ENCODE results near the gene TMEM245. TPM values are rescaled to one million over a fixed set of nuclear protein-coding genes. Genes with fewer than 3 reads are reported as not detected.

The TMEM245 gene
- total and polyA plus RNA-seq, 11 donors: 16.7 to 174 (median 99.6) TPM

DNA sequence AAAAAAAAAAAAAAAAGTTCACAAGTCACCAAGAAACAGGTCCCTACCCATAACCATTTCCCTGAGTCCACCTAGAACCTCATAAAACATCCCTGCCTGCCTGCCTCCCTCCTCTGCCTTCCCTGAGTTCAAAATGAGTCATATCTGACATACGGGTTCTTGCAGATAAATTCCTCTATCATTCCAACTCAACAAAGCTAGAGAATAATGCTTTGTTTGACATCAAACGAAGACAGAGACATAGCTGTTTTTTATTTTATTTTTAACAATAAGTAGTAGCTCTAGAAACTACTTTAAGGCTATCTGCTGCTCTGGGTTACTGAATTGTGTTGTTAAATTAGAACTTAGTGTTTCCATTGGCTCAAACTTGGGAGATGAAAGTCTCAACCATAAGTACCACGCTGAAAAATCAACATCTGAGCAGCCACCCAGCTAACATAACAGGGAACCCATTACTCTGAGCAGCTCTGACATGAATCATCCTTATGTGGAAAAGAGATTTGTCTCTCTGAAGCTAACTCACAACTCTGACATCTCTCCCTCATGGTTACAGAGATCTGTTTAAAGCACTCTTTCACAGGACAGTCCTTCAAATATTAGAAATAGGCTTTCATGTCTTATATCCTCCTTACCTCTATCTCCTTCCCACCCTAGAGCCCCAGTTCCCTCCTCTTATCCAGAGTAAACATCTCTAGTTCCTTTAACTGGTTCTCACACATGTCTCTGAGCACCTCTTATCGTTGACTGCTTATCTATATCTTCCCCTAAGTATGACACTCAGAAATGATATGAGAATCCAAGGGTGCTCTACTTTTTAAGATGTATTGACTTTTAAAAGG, 12.1 kb downstream of the TMEM245 start:
- Histone ChIP-seq H3K4me3 (peak overlapping the region in 1 of 12 donors; percentile 3), H3K9me3 (peaks cover 0 to 4% (median 0%) of the 10 kb centered on the region in 12 donors), H3K36me3 (peaks cover 0 to 30% (median 15%) of the 10 kb centered on the region in 9 donors), H3K4me1 (peaks cover 4 to 59% (median 53%) of the 10 kb centered on the region in 12 donors), H3K27me3 (no peaks in the 10 kb centered on the region), H3K27ac (peak overlapping the region; percentile 31 to 89 (median 80))
- peak; percentile 6 to 50 (median 30) for ATAC-seq
- intact Hi-C loops (cut with DNase I): no loop called here
- 24 to 32% (median 28%) methylated on average over 4 of the region's 4 CpGs for WGBS, 4 donors
- TF ChIP-seq POLR2A (IDR thresholded peaks at IDR 0.05): no peak
- TF ChIP-seq, protein P1, sequence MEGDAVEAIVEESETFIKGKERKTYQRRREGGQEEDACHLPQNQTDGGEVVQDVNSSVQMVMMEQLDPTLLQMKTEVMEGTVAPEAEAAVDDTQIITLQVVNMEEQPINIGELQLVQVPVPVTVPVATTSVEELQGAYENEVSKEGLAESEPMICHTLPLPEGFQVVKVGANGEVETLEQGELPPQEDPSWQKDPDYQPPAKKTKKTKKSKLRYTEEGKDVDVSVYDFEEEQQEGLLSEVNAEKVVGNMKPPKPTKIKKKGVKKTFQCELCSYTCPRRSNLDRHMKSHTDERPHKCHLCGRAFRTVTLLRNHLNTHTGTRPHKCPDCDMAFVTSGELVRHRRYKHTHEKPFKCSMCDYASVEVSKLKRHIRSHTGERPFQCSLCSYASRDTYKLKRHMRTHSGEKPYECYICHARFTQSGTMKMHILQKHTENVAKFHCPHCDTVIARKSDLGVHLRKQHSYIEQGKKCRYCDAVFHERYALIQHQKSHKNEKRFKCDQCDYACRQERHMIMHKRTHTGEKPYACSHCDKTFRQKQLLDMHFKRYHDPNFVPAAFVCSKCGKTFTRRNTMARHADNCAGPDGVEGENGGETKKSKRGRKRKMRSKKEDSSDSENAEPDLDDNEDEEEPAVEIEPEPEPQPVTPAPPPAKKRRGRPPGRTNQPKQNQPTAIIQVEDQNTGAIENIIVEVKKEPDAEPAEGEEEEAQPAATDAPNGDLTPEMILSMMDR (IDR thresholded peaks at IDR 0.05): no peak
- DNase-seq: no peak

- Histone ChIP-seq H3K9me3 (peaks cover 0 to 4% (median 0%) of the 10 kb centered on the region in 12 donors), H3K4me1 (peaks cover 13 to 61% (median 57%) of the 10 kb centered on the region in 12 donors), H3K36me3 (peaks cover 0 to 30% (median 15%) of the 10 kb centered on the region in 9 donors), H3K27me3 (no peaks in the 10 kb centered on the region), H3K4me3 (peak overlapping the region in 1 of 12 donors; percentile 10), H3K27ac (peak overlapping the region; percentile 11 to 88 (median 78))
- intact Hi-C loops (cut with DNase I): no loop called here
- 29 to 44% (median 33%) methylated on average over 3 of the region's 3 CpGs for WGBS, 4 donors
- ATAC-seq (peak in 1 of 4 donors; percentile 32), DNase-seq (no peak)
- TF ChIP-seq POLR2A (IDR thresholded peaks at IDR 0.05): no peak
- TF ChIP-seq, protein P1 (IDR thresholded peaks at IDR 0.05): no peak
Measured at GRCh38 chr9:109101810-109102209, 17.9 kb downstream of the TMEM245 start.

DNA sequence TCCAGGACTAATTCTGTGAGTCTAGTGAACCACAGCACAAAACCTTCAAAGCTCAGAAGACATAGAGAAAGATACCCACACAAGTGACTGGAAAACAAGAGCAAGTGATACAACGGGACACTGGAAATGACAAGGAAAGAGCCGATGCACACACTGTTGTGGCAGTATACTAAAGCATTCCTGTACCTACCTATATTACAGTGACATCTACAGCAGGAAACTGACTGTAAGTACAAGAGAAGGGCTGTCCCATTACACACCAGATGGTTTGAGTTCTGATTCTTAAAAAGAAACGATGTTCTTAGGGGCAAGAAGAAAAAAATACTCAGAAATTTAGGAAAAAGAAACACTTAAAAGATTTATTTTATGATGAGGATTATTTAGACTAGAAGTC, 18.5 kb downstream of the TMEM245 start:
- Histone ChIP-seq H3K4me1 (peaks cover 13 to 65% (median 61%) of the 10 kb centered on the region in 12 donors), H3K36me3 (peaks cover 0 to 29% (median 15%) of the 10 kb centered on the region in 9 donors), H3K27ac (peak overlapping the region; percentile 11 to 88 (median 78)), H3K9me3 (peaks cover 0 to 4% (median 0%) of the 10 kb centered on the region in 12 donors), H3K27me3 (no peaks in the 10 kb centered on the region), H3K4me3 (peak overlapping the region in 1 of 12 donors; percentile 10)
- 48 to 64% (median 62%) methylated on average over 3 of the region's 3 CpGs for WGBS, 4 donors
- ATAC-seq (no peak), DNase-seq (no peak)
- TF ChIP-seq, protein P1 (IDR thresholded peaks at IDR 0.05): no peak
- TF ChIP-seq POLR2A (IDR thresholded peaks at IDR 0.05): no peak
- intact Hi-C loops (cut with DNase I): no loop called here

DNA sequence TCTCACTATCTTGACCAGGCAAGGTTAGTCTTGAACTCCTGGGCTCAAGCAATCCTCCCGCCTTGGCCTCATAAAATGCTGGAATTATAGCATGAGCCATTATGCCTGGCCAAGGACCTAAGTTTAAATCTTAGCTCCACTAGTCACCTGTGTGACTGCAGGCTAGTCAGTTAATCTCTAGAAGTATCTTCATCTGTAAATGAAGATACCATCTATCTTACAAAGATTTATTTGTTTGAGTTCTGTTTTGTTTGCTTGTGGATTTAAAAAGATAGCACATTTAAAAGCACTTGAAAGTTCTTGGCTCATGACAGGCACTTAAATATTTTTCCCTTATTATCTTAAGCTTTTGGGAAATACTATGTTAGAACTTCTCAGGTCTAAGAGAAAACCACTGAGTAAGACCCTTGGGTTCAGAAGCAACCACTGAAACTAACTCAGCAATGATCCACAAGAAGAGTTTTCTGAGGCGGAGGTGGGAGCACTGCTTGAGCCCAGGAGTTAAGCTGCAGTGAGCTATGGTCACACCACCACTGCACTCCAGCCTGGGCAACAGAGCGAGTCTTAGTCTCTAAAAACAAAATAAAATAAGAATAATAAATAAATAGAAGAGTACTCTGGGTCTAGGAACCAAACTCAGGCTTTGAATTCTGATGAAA, 19.1 kb downstream of the TMEM245 start:
- peak overlapping the region in 10 of 12 donors; percentile 11 to 88 (median 80) for H3K27ac ChIP-seq
- intact Hi-C loops (cut with DNase I): no loop called here

More for the DNA sequence above, 19.1 kb downstream of the TMEM245 start:
- Histone ChIP-seq H3K27me3 (no peaks in the 10 kb centered on the region), H3K4me3 (peak overlapping the region in 1 of 12 donors; percentile 10), H3K4me1 (peaks cover 13 to 70% (median 63%) of the 10 kb centered on the region in 12 donors), H3K36me3 (peaks cover 0 to 24% (median 14%) of the 10 kb centered on the region in 9 donors), H3K9me3 (peaks cover 0 to 4% (median 0%) of the 10 kb centered on the region in 12 donors)
- DNase-seq: no peak
- WGBS, 4 donors: 80 to 100% (median 93%) methylated on average over 3 of the region's 3 CpGs
- no peak for ATAC-seq
- TF ChIP-seq, protein P1 (IDR thresholded peaks at IDR 0.05): no peak
- no peak for TF ChIP-seq POLR2A (IDR thresholded peaks at IDR 0.05)
